HTERT RPE-1 (cell line): ENCODE measurements around the gene ZFC3H1.
"Not testable (repeated sequence)": the region's sequence is repeated elsewhere in the genome, so short reads cannot be mapped to it uniquely, and the experiment has no call there.

ENCODE experiments used
- in situ Hi-C: fragments of 300-500 bp; cut with MboI; formaldehyde crosslinking; loops from 4 replicates; pipeline ENCODE4 v1.14.3; 2020; ENCODE audit warnings: low sequenced_read_pairs

ZFC3H1 gene

DNA sequence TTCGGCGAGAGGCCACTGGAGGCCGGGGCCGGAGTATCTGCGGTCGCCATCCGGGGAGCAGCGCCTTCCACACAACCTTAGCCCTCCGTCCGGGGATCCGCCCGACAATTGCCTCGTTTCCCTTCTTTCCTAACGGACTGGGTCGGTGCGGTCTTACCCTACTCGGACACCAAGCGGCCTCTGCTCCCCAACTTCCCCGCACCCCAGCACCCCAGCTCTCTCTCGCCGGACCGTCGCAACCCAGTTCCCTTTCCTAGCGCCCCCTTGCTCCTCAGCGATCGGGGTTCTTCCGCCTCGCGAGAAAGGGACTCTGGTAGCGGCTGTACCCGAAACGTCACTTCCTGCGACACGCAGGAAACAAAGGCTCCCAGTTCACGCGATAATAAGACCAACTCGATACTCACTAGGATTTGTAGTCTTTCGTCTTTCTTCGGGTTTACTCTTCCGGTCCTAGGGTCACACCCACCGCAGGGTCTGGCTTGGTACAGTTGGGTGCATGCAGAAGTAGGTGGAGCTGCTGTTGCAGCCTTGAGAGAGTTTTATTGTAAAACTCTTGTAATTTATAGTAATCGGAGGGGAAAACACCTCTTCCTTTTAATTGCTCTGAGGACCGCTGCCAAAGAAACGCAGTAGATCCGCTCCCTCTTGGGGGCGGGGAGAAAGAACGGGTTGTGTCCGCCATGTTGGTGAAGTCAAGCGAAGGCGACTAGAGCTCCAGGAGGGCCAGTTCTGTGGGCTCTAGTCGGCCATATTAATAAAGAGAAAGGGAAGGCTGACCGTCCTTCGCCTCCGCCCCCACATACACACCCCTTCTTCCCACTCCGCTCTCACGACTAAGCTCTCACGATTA lies at the start of gene ZFC3H1, which contains the start of gene THAP2:
TSS of gene ZFC3H1 (minus strand) at position 288 of the 850 bp plus-strand sequence. CDS start at position 50, 238 bp downstream.
TSS of gene THAP2 (plus strand) at position 741 of the 850 bp plus-strand sequence. CDS start 209 bp downstream, outside the sequence.
- in situ Hi-C loops, result no loop called here

- in situ Hi-C loops, result no loop called here
These were observed 46.9 kb upstream of the ZFC3H1 start for GRCh38 chr12:71710276-71711125.

DNA sequence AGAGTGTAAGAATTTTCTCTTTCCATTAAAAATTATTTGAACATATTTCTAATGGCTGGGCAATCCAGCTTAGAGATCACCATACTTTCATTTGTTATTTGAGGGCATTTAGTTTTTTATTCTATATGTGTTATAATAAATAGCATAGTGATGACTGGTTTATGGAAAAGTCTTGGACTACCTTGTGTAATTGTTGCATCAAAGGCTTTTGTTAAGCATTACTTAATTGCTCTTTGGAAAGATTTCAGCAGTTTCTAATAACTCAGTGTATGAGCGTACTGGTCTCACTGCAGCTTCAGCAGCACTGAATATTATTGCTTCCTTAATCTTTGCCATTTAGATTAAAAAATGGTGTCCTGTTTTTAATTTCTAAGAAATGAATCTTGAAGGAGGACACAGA lies 45.0 kb upstream of the ZFC3H1 start:
- in situ Hi-C loops, result no loop called here

GRCh38 chr12:71704920-71705319 lies 41.3 kb upstream of the ZFC3H1 start:
- in situ Hi-C loops, result no loop called here

DNA sequence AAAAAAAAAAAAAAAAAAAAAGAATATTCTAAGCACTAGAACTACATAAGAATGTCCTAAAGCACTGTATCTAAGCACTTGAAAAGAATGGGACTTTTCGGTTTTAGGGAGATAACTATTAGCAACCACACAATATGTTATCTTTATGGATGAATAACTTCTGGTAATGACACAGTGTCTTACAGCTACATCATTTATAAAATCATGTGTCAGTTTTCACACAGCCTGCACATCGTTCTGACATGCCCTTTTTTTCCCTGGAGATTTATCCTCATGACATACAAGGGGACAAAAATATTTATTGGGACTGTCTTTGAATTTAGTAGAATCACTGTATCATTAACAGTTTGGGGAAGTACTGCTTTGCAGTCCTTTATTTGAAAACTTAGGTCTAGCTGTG lies 39.6 kb upstream of the ZFC3H1 start:
- in situ Hi-C loops, result no loop called here

DNA sequence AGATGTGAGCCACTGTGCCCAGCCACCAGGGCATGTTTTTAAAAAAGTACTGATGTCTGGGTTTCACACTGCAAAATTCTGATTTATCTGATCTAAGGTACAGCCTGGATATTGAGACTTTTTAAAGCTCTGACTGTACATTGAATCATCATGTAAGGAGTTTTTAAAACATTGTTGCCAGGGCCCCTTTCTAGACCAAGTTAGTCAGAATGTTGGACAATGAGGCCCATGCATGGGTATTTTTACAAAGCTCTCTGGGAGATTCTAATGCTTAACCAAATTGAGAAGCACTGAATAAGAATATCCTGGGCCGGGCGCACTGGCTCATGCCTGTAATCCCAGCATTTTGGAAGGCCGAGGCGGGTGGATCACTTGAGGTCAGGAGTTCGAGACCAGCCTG lies 38.9 kb upstream of the ZFC3H1 start:
- in situ Hi-C loops, result no loop called here

DNA sequence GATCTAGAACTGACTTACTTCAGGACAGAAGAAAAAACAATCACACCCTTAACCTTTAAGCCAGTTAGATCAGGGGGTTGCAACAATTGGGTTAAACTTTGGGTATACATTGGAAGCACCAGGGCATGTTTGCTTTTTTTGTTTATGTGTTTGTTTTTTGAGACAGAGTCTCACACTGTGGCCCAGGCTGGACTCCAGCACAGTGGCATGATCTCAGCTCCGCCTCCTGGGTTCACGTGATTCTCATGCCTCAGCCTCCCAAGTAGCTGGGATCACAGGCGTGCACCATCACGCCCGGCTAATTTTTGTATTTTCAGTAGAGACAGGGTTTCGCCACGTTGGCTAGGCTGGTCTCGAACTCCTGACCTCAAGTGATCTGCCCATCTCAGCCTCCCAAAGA lies 38.5 kb upstream of the ZFC3H1 start:
- in situ Hi-C loops, result not testable (repeated sequence)

- in situ Hi-C loops, result no loop called here
These were observed 32.1 kb upstream of the ZFC3H1 start for GRCh38 chr12:71695782-71696181.

DNA sequence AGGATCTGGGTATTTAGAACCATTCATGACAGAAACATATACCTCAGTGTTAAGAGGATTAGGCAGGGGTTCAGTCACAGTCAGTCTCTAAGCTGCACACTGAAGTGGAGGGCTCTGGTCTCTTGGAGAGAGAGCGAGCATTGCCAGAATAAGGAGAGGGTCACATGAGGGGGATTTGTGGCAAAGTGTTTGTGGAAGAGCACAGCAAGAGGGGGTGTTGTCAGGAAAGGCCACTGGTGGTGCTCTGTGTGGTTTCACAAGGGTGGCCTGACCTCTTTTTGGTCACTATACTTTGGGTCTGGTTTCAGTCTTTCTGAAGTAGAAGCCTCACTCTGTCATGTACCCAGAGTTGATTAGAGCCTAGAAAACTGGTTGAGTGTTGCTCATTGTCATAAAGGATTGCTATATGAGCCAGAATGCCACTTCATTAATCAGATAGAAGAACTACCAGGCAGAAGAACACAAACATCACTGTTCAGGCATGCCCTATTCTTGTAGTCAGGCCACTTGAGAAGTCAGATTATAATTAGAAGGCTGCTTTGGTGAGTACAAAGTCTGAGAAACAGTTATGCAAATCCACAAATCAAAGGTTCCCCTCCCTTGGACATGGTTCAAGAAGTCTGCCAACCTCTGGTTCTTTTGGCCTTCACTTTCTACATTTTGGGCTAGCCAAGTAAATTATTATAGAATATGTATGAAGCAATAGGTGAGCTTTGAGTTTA lies 30.6 kb upstream of the ZFC3H1 start:
- in situ Hi-C loops, result no loop called here

DNA sequence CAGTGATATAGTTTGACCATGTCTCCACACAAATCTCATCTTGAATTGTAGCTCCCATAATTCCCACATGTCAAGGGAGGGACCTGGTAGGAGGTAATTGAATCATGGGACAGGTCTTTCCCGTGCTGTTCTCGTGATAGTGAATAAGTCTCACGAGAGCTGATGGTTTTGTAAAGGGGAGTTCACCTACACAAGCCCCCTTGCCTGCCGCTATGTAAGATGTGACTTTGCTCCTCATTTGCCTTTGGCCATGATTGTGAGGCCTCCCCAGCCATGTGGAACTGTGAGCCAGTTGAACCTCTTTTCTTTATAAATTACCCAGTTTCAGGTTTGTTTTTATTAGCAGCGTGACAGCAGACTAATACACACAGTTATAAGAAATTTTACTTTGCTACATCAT lies 30.0 kb upstream of the ZFC3H1 start:
- in situ Hi-C loops, result not testable (repeated sequence)

DNA sequence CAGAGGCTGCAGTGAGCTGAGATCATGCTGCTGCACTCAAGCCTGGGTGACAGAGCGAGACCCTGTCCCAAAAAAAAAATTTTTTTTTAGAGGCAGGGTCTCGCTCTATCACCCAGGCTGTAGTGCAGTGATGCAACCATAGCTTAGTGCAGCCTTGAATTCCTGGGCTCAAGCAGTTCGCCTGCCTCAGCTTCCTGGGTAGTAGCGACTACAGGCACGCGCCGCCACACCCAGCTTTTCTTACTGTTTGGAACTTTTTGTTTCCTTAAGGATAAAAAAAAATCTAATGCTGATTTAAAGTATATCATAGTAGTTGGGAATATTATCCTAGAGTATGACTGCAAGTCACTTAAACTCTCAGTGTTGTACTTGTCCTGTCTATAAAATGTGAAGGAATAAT lies 29.5 kb upstream of the ZFC3H1 start:
- in situ Hi-C loops, result no loop called here

- in situ Hi-C loops, result no loop called here
These were observed 28.0 kb upstream of the ZFC3H1 start for GRCh38 chr12:71691504-71692129.

GRCh38 chr12:71688961-71689570 lies 25.4 kb upstream of the ZFC3H1 start:
- in situ Hi-C loops, result no loop called here

- in situ Hi-C loops, result not testable (repeated sequence)
These were observed 23.5 kb upstream of the ZFC3H1 start for GRCh38 chr12:71687172-71687571.

DNA sequence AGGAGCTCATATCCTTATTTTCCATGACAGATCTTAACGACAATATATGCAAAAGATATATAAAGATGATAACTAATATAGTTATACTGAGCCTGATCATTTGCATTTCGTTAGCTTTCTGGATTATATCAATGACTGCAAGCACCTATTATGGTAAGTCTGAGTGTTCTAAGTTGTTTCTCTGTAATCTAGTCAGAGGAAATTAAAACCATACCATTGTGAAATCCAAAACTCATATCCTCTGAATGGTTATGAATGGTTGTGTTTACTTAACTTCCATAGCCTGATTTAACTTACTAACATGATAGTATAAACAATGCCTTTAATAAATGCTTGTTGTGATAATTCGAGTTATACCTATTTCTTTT lies 23.0 kb upstream of the ZFC3H1 start:
- in situ Hi-C loops, result no loop called here

GRCh38 chr12:71685914-71686657 lies 22.4 kb upstream of the ZFC3H1 start, which contains the start of gene TMEM19:
Gene TMEM19, plus strand, starts transcription at chr12:71686082. Its CDS starts 599 bp downstream, at chr12:71686681.
- in situ Hi-C loops, result no loop called here

GRCh38 chr12:71685312-71685906 lies 21.8 kb upstream of the ZFC3H1 start:
- in situ Hi-C loops, result no loop called here

- in situ Hi-C loops, result no loop called here
These were observed 20.4 kb upstream of the ZFC3H1 start for GRCh38 chr12:71684081-71684480.

DNA sequence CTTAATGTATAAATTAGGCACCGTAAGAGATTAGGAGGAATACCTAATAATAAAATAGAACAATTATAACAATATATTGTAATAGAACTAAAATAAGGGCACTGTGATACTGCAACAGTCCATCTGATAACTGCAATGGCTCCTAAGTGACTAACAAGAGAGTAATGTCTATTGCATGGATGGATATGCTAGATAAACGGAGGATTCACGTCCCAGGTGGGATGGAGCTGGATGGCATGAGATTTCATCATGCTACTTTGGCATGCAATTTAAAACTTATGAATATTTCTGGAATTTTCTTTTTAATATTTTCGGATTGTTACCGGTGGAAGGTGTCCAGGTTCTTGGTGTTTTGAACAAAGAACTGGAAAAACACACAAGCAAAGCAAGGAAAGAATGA lies 20.0 kb upstream of the ZFC3H1 start:
- in situ Hi-C loops, result no loop called here
